Kidney epithelial cell (primary cell): ENCODE measurements around the gene TRAF3IP3. TPM values are rescaled to one million over a fixed set of nuclear protein-coding genes. Genes with fewer than 3 reads are reported as not detected.
"Not testable (repeated sequence)": the region's sequence is repeated elsewhere in the genome, so short reads cannot be mapped to it uniquely, and the experiment has no call there.

ENCODE experiments used
- DNase-seq: peaks from one replicate; pipeline ENCODE4 v3.0.0-alpha.2; 2010; ENCODE audit warnings: low read depth
- H3K27me3 ChIP-seq: 2 replicates; pipeline ENCODE4 v1.6.0; 2011; ENCODE audit warnings: low read length; ENCODE audit not compliant: control insufficient read depth, insufficient read depth
- H3K36me3 ChIP-seq: 2 replicates; pipeline ENCODE4 v1.5.1; 2011; ENCODE audit warnings: low read length; ENCODE audit not compliant: control insufficient read depth, insufficient read depth
- H3K4me3 ChIP-seq: 2 replicates; pipeline ENCODE4 v1.5.1; 2011; ENCODE audit warnings: low read depth, mild to moderate bottlenecking, control low read depth, low read length
- CTCF ChIP-seq: IDR thresholded peaks from 2 replicates; pipeline ENCODE4 v1.5.1; 2011; ENCODE audit warnings: mild to moderate bottlenecking, moderate library complexity, low read length, control low read depth, inconsistent platforms; ENCODE audit not compliant: insufficient read depth, poor library complexity, severe bottlenecking
- total RNA-seq: library from RNA; depleted of rRNA; stranded (reverse); fragments of >200 nt; gene quantifications from 2 replicates; pipeline ENCODE4 v1.2.3, GENCODE V29; 2015

TRAF3IP3 gene
- total RNA-seq, 1 donor from 2014 or later, result not detected

GRCh38 chr1:209790286-209791193 lies 34.7 kb downstream of the TRAF3IP3 start:
- no peak for DNase-seq
- no peak for TF ChIP-seq CTCF
- H3K36me3 ChIP-seq, result no peaks in the 10 kb centered on the region
- H3K27me3 ChIP-seq, result no peaks in the 10 kb centered on the region
- no peak overlapping the region for H3K4me3 ChIP-seq

GRCh38 chr1:209791920-209792319 lies 36.1 kb downstream of the TRAF3IP3 start:
- H3K36me3 ChIP-seq, result no peaks in the 10 kb centered on the region
- DNase-seq, result no peak
- no peak overlapping the region for H3K4me3 ChIP-seq
- TF ChIP-seq CTCF, result no peak
- H3K27me3 ChIP-seq, result no peaks in the 10 kb centered on the region

- H3K4me3 ChIP-seq, DNase-seq, H3K36me3 ChIP-seq, H3K27me3 ChIP-seq: not testable (repeated sequence)
These were observed 37.9 kb downstream of the TRAF3IP3 start for GRCh38 chr1:209793711-209794110.

- Histone ChIP-seq H3K36me3 (no peaks in the 10 kb centered on the region), H3K4me3 (no peak overlapping the region), H3K27me3 (no peaks in the 10 kb centered on the region)
- peak; percentile 24 for TF ChIP-seq CTCF
- DNase-seq, result no peak
These were observed 42.3 kb downstream of the TRAF3IP3 start for GRCh38 chr1:209797978-209798639.

- Histone ChIP-seq H3K4me3 (no peak overlapping the region), H3K36me3 (no peaks in the 10 kb centered on the region), H3K27me3 (no peaks in the 10 kb centered on the region)
- TF ChIP-seq CTCF, result no peak
- no peak for DNase-seq
These were observed 45.4 kb downstream of the TRAF3IP3 start for GRCh38 chr1:209800984-209801834.

- H3K36me3 ChIP-seq, result no peaks in the 10 kb centered on the region
- no peak for TF ChIP-seq CTCF
These were observed 46.4 kb downstream of the TRAF3IP3 start for GRCh38 chr1:209802117-209802779.

More at GRCh38 chr1:209802117-209802779, 46.4 kb downstream of the TRAF3IP3 start:
- Histone ChIP-seq H3K27me3 (no peaks in the 10 kb centered on the region), H3K4me3 (no peak overlapping the region)
- DNase-seq, result no peak
